BLaER1 (cell line): Measurements from ENCODE around the gene USP40.

ENCODE experiments used
- H3K27ac ChIP-seq: shearing (Covaris generic); formaldehyde crosslinking; 2 replicates; pipeline ENCODE4 v1.8.1; 2022
- H3K27me3 ChIP-seq: shearing (Covaris generic); formaldehyde crosslinking; 2 replicates; pipeline ENCODE4 v1.8.1; 2022
- H3K36me3 ChIP-seq: shearing (Covaris generic); formaldehyde crosslinking; 2 replicates; pipeline ENCODE4 v1.8.1; 2022
- H3K4me1 ChIP-seq: shearing (Covaris generic); formaldehyde crosslinking; 2 replicates; pipeline ENCODE4 v1.8.1; 2022
- H3K4me2 ChIP-seq: shearing (Covaris generic); formaldehyde crosslinking; 2 replicates; pipeline ENCODE4 v1.8.1; 2022
- H3K4me3 ChIP-seq: shearing (Covaris generic); formaldehyde crosslinking; 2 replicates; pipeline ENCODE4 v1.8.1; 2022
- H3K9ac ChIP-seq: shearing (Covaris generic); formaldehyde crosslinking; 2 replicates; pipeline ENCODE4 v1.8.1; 2022
- H3K9me3 ChIP-seq: shearing (Covaris generic); formaldehyde crosslinking; 2 replicates; pipeline ENCODE4 v1.8.1; 2022
- H4K20me1 ChIP-seq: shearing (Covaris generic); formaldehyde crosslinking; 2 replicates; pipeline ENCODE4 v1.8.1; 2022
- Cebpa-rat ChIP-seq: shearing (Covaris generic); IDR thresholded peaks from 2 replicates; pipeline ENCODE4 v1.8.1; 2022

USP40 gene

DNA sequence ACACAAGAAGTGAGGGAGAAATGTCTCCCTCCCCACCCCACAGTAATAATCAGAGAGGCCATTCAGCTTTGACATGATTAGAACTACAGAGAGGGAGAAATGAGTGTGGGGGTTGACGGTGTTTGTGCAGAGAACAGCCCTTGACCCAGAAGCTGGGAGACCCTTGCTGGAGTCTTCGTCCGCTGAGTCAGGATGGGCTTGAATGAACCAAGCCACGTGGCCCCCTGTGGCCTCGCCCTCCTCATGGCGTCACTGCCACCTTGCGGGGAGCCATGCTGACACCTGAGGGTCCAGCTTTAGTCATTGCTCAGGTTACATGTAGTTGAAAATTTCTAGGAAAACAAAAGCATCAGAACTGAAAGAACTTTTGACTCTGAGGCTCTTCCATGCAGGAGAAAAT is 111.1 kb downstream of the USP40 start:
- peaks cover 100% of the 10 kb centered on the region for H3K36me3 ChIP-seq
- H3K9me3 ChIP-seq: no peaks in the 10 kb centered on the region
- no peak overlapping the region for H3K9ac ChIP-seq
- no peaks in the 10 kb centered on the region for H3K4me1 ChIP-seq
- no peak overlapping the region for H3K27ac ChIP-seq
- H3K4me2 ChIP-seq: no peak overlapping the region
- no peak for TF ChIP-seq Cebpa-rat
- H3K27me3 ChIP-seq: no peaks in the 10 kb centered on the region
- H3K4me3 ChIP-seq: no peak overlapping the region
- H4K20me1 ChIP-seq: peaks cover 96% of the 10 kb centered on the region

DNA sequence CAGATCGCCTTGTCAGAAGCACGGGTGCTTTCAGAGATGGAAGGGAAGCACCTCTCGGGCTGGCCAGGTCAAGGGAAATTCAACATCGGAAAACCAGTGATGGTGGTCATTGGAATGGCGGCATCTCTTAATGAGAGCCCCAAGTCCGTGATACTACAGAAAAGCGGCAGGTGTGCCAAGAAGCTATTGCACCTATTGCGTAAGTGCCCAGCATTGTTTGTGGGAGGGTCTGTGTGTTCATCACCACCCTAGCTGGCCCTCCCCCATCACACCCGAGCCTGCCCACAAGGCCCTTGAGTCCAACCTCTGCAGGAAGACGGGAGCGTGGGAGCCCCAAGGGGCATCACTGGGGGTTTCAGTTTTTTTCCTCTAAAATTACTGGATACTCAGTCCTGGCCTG is 111.6 kb downstream of the USP40 start:
- Histone ChIP-seq H3K27me3 (no peaks in the 10 kb centered on the region), H3K4me2 (no peak overlapping the region), H4K20me1 (peaks cover 96% of the 10 kb centered on the region), H3K4me3 (no peak overlapping the region), H3K27ac (no peak overlapping the region), H3K9me3 (no peaks in the 10 kb centered on the region), H3K4me1 (no peaks in the 10 kb centered on the region), H3K9ac (no peak overlapping the region), H3K36me3 (peaks cover 100% of the 10 kb centered on the region)
- peak; percentile 80 for TF ChIP-seq Cebpa-rat

DNA sequence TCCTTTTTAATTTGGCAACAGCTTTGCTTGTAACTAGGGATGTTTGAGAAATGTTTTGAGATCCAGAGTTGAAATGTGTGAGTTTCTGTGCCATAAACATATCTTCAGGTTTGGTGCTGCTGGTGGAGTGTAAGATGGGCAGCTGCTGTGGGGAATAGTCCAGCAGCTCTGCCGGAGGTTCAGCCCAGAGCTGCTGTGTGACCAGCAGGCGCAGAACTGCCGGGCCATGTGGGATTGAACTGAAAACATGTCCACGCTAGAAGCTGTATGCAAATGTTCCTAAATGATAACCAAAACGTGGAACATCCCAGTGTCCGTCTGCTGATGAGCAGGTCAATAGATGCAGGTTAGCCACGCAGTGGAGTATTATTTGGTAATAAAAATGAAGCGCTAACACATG is 112.7 kb downstream of the USP40 start:
- Histone ChIP-seq H3K27ac (no peak overlapping the region), H3K36me3 (peaks cover 100% of the 10 kb centered on the region), H4K20me1 (peaks cover 98% of the 10 kb centered on the region), H3K4me3 (no peak overlapping the region), H3K4me1 (no peaks in the 10 kb centered on the region), H3K4me2 (no peak overlapping the region), H3K9ac (no peak overlapping the region), H3K27me3 (no peaks in the 10 kb centered on the region), H3K9me3 (no peaks in the 10 kb centered on the region)
- TF ChIP-seq Cebpa-rat: no peak

DNA sequence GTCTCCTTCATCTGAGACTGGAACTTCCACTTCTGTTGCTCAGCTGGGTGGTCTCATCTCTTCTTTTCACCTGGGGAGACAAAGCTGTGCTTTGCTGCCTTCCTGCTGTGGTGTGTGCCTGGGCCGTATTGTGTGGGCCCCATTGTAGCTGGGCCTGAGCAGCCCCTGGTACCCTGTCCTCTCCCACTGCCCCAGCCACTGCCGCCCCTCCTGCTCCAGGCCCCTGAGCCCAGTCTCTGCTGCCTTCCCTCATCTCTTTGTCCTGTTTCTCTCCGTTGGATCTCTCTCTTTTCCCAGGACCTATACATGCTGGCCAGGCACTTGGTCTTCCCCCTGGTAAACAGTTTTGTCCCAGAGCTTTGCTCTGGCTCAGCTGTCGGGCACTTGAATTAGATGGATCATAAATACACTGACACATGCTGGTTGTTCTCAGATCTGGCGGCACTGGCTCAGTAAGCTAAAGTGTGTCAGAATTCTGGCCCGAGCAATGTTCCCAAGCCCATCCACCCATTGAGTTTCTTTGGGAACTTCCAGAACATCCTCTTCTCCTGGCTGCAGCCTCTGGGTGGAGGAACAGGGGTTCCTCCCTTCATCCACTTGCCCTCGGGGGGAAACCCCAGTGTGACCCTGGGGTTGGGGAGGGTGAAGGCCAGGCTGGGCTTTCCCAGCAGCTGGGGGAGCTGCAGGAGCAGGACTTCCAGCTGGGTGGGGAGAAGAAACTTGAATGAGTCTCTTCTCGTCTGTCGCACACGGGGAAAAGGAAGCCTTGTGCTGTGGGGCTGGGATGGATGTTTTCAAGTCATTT is 113.3 kb downstream of the USP40 start:
- no peak for TF ChIP-seq Cebpa-rat
- H3K27ac ChIP-seq: no peak overlapping the region
- peaks cover 99% of the 10 kb centered on the region for H4K20me1 ChIP-seq
- no peaks in the 10 kb centered on the region for H3K4me1 ChIP-seq
- no peaks in the 10 kb centered on the region for H3K27me3 ChIP-seq
- H3K9ac ChIP-seq: no peak overlapping the region
- H3K4me2 ChIP-seq: no peak overlapping the region
- no peak overlapping the region for H3K4me3 ChIP-seq
- H3K36me3 ChIP-seq: peaks cover 100% of the 10 kb centered on the region
- H3K9me3 ChIP-seq: no peaks in the 10 kb centered on the region

DNA sequence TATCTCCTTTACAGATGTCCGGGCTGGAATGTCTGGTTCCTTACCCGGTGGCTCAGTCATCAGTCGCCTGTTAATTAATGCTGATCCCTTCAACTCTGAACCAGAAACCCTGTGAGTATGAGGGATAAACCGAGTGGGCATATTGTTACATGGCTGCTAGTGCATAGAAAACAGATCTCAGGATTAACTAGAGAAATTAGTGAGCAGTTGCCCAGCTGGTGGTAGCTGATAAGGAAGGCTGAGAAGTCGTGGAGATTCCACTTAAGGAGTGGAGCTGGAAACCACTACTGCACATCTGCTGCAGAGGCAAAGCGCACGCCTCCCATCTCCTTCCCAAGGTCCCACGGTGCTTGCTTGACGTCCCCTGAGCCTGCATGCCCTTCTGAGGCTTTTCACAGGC is 114.6 kb downstream of the USP40 start:
- Histone ChIP-seq H3K4me2 (no peak overlapping the region), H3K36me3 (peaks cover 100% of the 10 kb centered on the region), H3K27ac (no peak overlapping the region), H3K4me3 (no peak overlapping the region), H3K4me1 (no peaks in the 10 kb centered on the region), H3K27me3 (no peaks in the 10 kb centered on the region), H3K9ac (no peak overlapping the region), H3K9me3 (no peaks in the 10 kb centered on the region), H4K20me1 (peaks cover 99% of the 10 kb centered on the region)
- TF ChIP-seq Cebpa-rat: no peak

DNA sequence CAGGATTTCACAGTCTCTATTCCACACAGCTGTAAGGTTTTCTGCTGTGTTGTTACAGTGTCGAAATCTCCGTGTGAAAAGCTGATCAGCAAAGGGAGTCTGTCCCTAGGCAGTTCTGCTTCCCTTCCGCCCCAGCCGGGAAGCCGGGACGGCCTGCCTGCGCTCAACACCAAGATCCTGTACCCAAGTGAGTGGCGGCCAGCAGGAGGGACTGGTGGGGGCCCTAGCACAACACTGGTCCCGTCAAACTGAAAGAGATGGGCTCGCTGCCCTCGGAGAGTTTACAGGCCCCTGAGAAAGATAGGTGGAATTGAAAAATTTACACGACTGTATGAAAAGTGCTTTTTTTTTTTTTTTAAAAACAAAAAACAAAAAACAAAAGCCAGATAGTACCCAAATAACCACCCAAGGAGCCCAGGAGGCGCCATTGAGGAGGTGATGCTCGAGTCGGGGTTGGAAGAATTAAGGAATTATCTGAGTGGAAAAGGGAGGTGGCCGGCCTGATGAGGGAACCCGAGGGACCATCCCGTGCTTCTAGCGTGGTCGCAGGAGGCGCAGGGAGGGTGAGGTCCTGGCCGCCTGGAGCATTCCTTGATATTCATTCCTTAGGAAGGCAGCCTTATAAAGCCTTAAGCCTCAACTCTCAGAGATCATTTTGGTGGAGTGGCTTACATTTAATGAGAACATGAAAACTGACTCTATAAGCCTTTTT is 115.6 kb downstream of the USP40 start:
- no peak for TF ChIP-seq Cebpa-rat
- Histone ChIP-seq H3K9ac (no peak overlapping the region), H3K27me3 (no peaks in the 10 kb centered on the region), H3K4me1 (no peaks in the 10 kb centered on the region), H3K36me3 (peaks cover 100% of the 10 kb centered on the region), H3K4me3 (no peak overlapping the region), H3K4me2 (no peak overlapping the region), H4K20me1 (peaks cover 99% of the 10 kb centered on the region), H3K9me3 (no peaks in the 10 kb centered on the region), H3K27ac (no peak overlapping the region)

DNA sequence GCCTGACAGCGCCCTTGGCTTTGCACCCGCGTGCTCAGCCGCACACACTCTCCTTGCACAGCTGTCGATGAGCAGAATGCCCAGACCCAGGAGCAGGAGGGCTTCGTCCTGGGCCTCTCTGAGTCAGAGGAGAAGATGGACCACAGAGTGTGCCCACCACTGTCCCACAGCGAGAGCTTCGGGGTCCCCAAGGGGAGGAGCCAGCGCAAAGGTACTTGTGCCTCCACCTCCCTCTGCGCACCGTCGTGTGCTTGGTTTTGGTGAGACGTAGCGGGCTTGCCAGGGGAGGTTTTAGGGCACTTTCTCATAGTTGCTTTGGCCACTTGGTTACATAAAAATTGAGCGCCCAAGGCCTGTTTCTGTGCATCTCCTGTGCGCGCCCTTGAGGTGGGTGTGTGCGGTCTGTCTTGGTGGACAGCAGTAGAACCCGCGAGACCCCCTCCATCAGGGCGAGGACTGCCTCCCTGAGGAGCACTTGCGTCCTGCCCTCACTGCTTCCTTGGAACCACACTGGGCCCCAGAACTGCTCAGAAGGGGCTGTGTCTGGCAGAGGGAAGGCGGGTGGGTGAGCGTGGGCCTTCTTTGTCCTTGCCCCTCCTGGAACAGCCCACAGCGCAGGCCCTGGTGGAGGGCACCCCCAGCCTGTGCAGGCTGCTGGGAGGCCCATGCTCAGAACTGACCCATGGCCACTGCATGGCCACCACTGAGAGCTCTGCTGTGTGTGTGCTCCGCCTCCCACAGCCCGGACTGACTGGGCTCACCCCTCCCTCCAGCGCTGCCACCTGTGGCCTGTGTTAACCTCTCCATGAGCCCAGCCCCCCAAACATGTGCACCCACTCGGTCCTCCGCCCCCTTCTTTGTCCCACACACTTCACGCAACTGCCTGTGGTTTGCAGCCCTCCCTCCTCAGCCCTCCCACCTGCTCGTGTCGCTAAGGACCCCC is 116.4 kb downstream of the USP40 start:
- Histone ChIP-seq H3K9ac (no peak overlapping the region), H3K4me3 (no peak overlapping the region), H3K4me2 (no peak overlapping the region), H3K9me3 (no peaks in the 10 kb centered on the region), H3K27me3 (no peaks in the 10 kb centered on the region), H3K36me3 (peaks cover 100% of the 10 kb centered on the region), H4K20me1 (peaks cover 99% of the 10 kb centered on the region), H3K27ac (no peak overlapping the region), H3K4me1 (no peaks in the 10 kb centered on the region)
- TF ChIP-seq Cebpa-rat: no peak

DNA sequence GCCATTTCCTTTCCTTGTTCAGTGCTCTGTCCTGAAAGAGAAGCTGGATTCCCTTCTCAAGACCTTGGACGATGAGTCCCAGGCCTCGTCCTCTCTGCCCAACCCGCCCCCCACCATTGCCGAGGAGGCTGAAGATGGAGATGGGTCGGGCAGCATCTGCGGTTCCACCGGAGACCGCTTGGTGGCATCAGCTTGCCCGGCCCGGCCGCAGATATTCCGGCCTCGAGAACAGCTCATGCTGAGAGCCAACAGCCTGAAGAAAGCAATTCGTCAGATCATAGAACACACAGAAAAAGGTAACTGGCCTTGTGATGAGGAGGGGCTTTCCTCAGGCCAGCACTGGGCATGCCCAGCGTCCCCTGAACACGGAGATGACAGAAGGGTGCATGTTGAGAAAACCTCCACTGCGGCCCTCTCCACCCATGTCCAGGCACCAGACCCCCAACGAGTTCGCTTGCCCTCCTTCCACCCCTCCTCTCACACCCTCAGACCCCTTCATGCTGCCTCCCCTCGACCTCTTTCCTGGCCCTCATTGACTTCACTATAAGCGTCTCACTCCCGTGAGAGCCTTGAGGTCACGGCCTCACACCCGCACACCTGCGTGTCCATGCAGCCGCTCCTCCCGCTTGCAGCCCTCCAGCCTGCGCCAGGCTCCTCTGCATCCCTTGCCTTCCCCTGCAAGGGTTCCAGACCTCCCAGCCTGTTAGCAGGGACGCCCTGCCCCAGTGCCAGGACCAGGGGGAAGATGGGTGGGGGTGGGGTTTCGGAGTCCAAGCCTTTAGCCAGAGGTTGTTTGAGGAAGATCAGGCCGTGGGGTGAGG is 117.3 kb downstream of the USP40 start:
- no peak for TF ChIP-seq Cebpa-rat
- no peaks in the 10 kb centered on the region for H3K4me1 ChIP-seq
- no peaks in the 10 kb centered on the region for H3K9me3 ChIP-seq
- H4K20me1 ChIP-seq: peaks cover 99% of the 10 kb centered on the region
- peaks cover 100% of the 10 kb centered on the region for H3K36me3 ChIP-seq
- no peak overlapping the region for H3K4me2 ChIP-seq
- H3K27ac ChIP-seq: no peak overlapping the region
- H3K9ac ChIP-seq: no peak overlapping the region
- H3K4me3 ChIP-seq: no peak overlapping the region
- H3K27me3 ChIP-seq: no peaks in the 10 kb centered on the region

DNA sequence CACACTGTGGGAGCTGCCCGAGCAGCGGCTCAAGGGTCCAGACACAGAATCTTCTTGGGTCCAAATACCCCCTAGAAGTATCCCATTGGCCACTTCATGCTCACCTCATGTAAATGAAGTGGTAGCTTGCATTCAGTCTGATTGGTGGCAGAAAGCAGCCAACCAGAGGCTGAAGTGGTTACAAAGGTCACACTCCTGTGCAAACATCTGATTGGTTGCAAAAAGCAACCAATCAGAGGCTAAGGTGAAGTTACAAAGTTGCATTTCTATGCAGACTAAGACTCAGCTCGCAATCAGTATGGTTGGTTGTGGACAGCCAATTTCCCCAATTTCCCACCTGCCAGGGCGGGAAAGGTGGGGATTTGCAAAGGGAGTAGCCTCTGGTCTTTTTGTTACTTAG is 118.0 kb downstream of the USP40 start:
- Histone ChIP-seq H3K4me1 (no peaks in the 10 kb centered on the region), H3K9me3 (no peaks in the 10 kb centered on the region), H3K27me3 (no peaks in the 10 kb centered on the region), H3K4me3 (no peak overlapping the region), H4K20me1 (peaks cover 99% of the 10 kb centered on the region), H3K27ac (no peak overlapping the region), H3K36me3 (peaks cover 100% of the 10 kb centered on the region), H3K9ac (no peak overlapping the region), H3K4me2 (no peak overlapping the region)
- no peak for TF ChIP-seq Cebpa-rat
